HG03432 (cell line): Measurements from ENCODE around the gene EXOC3L1.

Experiments used
- ATAC-seq: cut with Tn5 transposase; IDR thresholded peaks from one replicate; pipeline ENCODE4 v1.9.1; 2021; ENCODE audit warnings: mild to moderate bottlenecking, moderate library complexity; ENCODE audit not compliant: unreplicated experiment

EXOC3L1 gene

DNA sequence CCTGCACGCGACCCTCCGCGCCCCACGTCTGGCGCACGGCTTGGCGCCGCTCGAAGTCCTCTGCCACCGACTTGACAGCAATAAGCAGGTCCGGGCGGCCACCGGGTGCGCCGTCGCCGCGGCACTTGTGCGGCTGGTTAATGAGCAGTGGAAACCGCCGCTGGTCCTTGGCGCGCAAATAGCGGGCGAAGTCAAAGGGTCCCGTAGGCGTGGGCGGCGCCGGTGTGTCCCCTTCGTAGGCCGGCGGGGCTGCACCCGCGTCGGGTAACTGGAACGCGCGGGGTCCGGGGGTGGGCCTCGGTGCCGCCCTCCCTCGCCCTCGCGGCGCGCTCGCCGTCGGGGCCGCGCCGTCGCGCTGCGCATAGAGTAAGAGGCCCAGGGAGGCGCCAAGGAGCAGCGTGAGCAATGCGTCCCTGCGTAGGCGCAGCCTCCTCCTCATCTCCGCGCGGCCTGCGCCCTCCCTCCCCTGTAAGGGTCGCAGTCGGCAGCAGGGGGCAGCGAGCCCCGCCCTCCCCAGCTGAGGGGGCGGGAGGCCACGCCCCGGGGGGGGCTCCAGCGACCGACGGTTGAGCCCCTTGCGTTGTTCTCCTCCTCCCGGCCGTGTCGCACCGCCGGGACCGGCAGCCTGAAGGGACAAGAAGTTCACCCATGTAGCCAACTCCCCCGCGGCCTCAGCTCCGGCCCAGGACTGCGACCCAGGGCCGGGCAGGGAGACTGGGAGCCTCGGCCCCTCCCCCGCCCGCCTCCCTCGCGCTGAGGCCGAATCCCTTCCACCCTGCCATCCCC is 39.7 kb downstream of the EXOC3L1 start:
- ATAC-seq = peak; percentile 45

- no peak for ATAC-seq
Observed at GRCh38 chr16:67149276-67150046, 40.5 kb downstream of the EXOC3L1 start.

- ATAC-seq = no peak
Observed at GRCh38 chr16:67148656-67149275, 41.2 kb downstream of the EXOC3L1 start.

GRCh38 chr16:67148221-67148620 is 41.7 kb downstream of the EXOC3L1 start:
- no peak for ATAC-seq

DNA sequence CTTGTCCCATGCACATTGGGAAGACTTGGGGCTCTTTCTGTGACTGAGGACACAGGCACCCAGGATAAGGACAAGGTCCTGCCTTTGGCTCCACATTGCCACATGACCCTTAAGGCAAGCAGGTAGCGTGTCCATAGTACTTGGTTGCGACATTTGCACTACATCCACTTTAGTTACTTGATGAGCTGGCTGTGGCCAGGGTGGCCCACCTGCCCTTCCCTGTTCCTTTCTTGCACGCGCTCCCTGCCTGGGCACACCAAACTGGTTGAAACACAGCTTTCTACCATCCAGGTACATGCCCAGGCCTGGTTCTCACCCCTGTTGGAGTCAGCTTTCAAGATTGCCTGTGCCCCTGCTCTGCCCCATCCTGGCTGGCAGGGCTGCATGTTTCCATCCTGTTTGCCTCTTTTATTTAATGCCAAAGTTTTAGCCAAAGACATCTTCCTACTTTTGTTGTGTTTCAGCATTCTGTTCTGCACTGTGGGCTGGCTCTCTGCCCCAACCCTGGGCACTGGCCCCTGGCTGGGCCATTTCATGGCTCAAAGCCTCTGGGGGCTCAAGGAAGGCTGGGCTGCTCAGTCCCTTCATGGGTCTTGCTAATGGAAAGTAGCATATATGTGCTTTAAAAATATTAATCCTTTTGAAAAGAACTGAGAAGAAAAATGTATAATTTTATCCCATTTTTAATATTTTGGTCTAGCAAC is 42.3 kb downstream of the EXOC3L1 start:
- ATAC-seq = no peak

- no peak for ATAC-seq
Observed at GRCh38 chr16:67146523-67147357, 43.2 kb downstream of the EXOC3L1 start.

GRCh38 chr16:67145746-67146145 is 44.2 kb downstream of the EXOC3L1 start:
- no peak for ATAC-seq

- no peak for ATAC-seq
Observed at GRCh38 chr16:67144943-67145342, 45.0 kb downstream of the EXOC3L1 start.

DNA sequence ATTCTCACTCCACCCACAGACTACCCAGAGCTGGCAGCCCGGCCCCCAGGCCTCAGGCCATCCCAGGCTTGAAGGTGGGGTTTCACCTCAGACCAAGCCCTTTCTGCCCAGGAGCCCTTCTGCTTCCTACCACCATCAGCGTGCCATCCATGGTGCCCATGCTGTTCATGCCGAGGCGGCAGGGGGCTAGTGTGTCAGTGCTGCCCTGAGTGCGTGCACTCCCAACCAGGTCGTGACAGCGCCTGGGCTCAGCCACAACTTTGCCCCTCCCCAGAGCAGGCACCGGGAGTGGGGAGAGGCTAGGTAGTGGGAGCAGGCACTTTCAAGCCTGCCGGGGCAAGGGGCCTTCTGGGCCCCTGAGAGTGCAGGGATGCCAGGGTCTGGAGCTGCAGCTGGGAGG is 47.6 kb downstream of the EXOC3L1 start:
- ATAC-seq = no peak

DNA sequence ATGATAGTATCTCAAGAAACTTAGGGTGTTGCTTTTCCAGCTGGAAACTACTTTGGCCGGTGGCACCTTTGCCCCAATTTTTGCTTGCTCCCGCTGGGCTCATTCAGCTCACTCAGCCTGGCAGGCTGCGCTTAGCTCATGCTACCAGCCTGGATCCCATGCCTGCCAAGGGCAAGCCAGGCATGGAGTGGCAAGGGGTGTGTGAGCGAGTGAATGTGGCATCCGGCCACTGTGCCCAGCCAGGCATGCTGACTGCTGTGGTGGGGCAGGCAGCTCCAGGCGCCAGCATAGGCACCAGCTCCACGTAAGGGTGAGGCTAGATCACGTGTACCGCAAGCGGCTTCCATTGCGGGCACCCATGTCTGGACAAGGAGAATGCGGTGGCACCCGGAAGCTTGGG is 48.5 kb downstream of the EXOC3L1 start:
- ATAC-seq = no peak

- no peak for ATAC-seq
Observed at GRCh38 chr16:67137605-67138004, 52.3 kb downstream of the EXOC3L1 start.
